SHP77 treated with DMSO at 0.1 percent for 48 hours (cell line): Measurements from ENCODE around the gene DNAJA2.
"Not testable (repeated sequence)": the region's sequence is repeated elsewhere in the genome, so short reads cannot be mapped to it uniquely, and the experiment has no call there.

ENCODE experiments used
- DNase-seq: peaks from one replicate; lab custom pipeline; 2025; lab: John Stamatoyannopoulos, UW

DNAJA2 gene

GRCh38 chr16:46975165-46975564 lies 1.7 kb upstream of the DNAJA2 start:
- DNase-seq = no peak

GRCh38 chr16:46974352-46974751 lies 878 bp upstream of the DNAJA2 start:
- DNase-seq = peak; percentile 48

- no peak for DNase-seq
Measured at GRCh38 chr16:46973996-46974324, 486 bp upstream of the DNAJA2 start.

GRCh38 chr16:46972429-46973206 lies 856 bp downstream of the DNAJA2 start:
- DNase-seq = peak; percentile 34

GRCh38 chr16:46971271-46971670 lies 2.2 kb downstream of the DNAJA2 start:
- DNase-seq = no peak

GRCh38 chr16:46970089-46970488 lies 3.4 kb downstream of the DNAJA2 start:
- no peak for DNase-seq

GRCh38 chr16:46968063-46968435 lies 5.4 kb downstream of the DNAJA2 start:
- DNase-seq = no peak

- DNase-seq = no peak
Measured at GRCh38 chr16:46962629-46963028, 10.8 kb downstream of the DNAJA2 start.

- no peak for DNase-seq
Measured at GRCh38 chr16:46961373-46962353, 11.8 kb downstream of the DNAJA2 start.

GRCh38 chr16:46954562-46954961 lies 18.9 kb downstream of the DNAJA2 start:
- DNase-seq = no peak

GRCh38 chr16:46950009-46950408 lies 23.5 kb downstream of the DNAJA2 start:
- DNase-seq = no peak

- DNase-seq = no peak
Measured at GRCh38 chr16:46949241-46949892, 24.1 kb downstream of the DNAJA2 start.

GRCh38 chr16:46948548-46949166 lies 24.8 kb downstream of the DNAJA2 start:
- no peak for DNase-seq

GRCh38 chr16:46947900-46948547 lies 25.4 kb downstream of the DNAJA2 start:
- peak; percentile 20 for DNase-seq

GRCh38 chr16:46944713-46945112 lies 28.8 kb downstream of the DNAJA2 start:
- DNase-seq = not testable (repeated sequence)

- no peak for DNase-seq
Measured at GRCh38 chr16:46937536-46937935, 35.9 kb downstream of the DNAJA2 start.

- no peak for DNase-seq
Measured at GRCh38 chr16:46932802-46933201, 40.7 kb downstream of the DNAJA2 start.

GRCh38 chr16:46930861-46931260 lies 42.6 kb downstream of the DNAJA2 start:
- DNase-seq = no peak

GRCh38 chr16:46929378-46930332 lies 43.8 kb downstream of the DNAJA2 start:
- no peak for DNase-seq

GRCh38 chr16:46928811-46929210 lies 44.7 kb downstream of the DNAJA2 start:
- no peak for DNase-seq
